GM12878 (cell line): ENCODE measurements around the gene IFITM5. TPM values are rescaled to one million over a fixed set of nuclear protein-coding genes. Genes with fewer than 3 reads are reported as not detected.
A peak's percentile ranks its signal among the peaks of the same experiment; 100 is the strongest.

Experiments used
- ATAC-seq: fragments of 200-7000 bp; cut with Tn5 transposase; 3 replicates; pipeline ENCODE4 v1.9.1; 2020; ENCODE audit warnings: mild to moderate bottlenecking, moderate library complexity
- BruUV-seq: library from RNA; stranded (reverse); fragments of 400-500 nt; replicated peaks from 2 replicates; lab custom pipeline; 2021; lab: Mats Ljungman, UMichigan
- CTCF ChIA-PET: fragments of 300-600 bp; sonication (Branson Sonifier 250); formaldehyde crosslinking; extraction: SDS; loops from one replicate; lab custom pipeline; 2021; ENCODE audit warnings: inconsistent platforms; lab: Yijun Ruan, JAX
- POLR2A ChIA-PET: fragments of 350-600 bp; formaldehyde crosslinking; extraction: SDS; loops from one replicate; lab custom pipeline; 2021; ENCODE audit warnings: inconsistent platforms; lab: Charles Lee
- RAD21 ChIA-PET: fragments of 300-600 bp; sonication (Branson Sonifier 250); formaldehyde crosslinking; loops from one replicate; lab custom pipeline; 2023; ENCODE audit warnings: antibody characterized with exemption; ENCODE audit not compliant: unreplicated experiment; lab: Charles Lee
- SMC1A ChIA-PET: fragments of 300-600 bp; sonication (Branson Sonifier 250); formaldehyde crosslinking; loops from one replicate; lab custom pipeline; 2023; ENCODE audit not compliant: unreplicated experiment, uncharacterized antibody; lab: Charles Lee
- DNase-seq: peaks from one replicate; pipeline ENCODE4 v3.0.0-alpha.2; 2011; ENCODE audit warnings: low read depth, low spot score
- FAIRE-seq: peaks from 3 replicates; lab custom pipeline; 2011; peaks lifted over from hg19 to GRCh38; lab: Jason Lieb, UNC
- H2AFZ ChIP-seq: 2 replicates; pipeline ENCODE4 v1.6.0; 2011; ENCODE audit warnings: low read depth, low read length, control low read depth; ENCODE audit not compliant: control insufficient read depth
- H3K27ac ChIP-seq: 2 replicates; pipeline ENCODE4 v1.5.1; 2011; ENCODE audit warnings: control low read depth; ENCODE audit not compliant: control insufficient read depth, insufficient read depth
- H3K27me3 ChIP-seq, 2 experiments: replicated peaks in 1 of 2; 2 replicates each; pipeline versions ENCODE4 v1.6.0 to v1.6.1; 2011; ENCODE audit warnings: low read length in 1 of 2; ENCODE audit not compliant: control insufficient read depth in 2 of 2, insufficient read depth in 2 of 2
- H3K36me3 ChIP-seq, 2 experiments: 2 replicates each; pipeline ENCODE4 v1.5.1; 2011; ENCODE audit warnings: low read length in 1 of 2; ENCODE audit not compliant: control insufficient read depth in 2 of 2, insufficient read depth in 2 of 2
- H3K4me1 ChIP-seq: 2 replicates; pipeline ENCODE4 v1.6.1; 2011; ENCODE audit warnings: mild to moderate bottlenecking, low read length, moderate library complexity, mixed read lengths; ENCODE audit not compliant: control insufficient read depth, insufficient read depth
- H3K4me2 ChIP-seq: 2 replicates; pipeline ENCODE4 v1.6.0; 2011; ENCODE audit warnings: control low read depth; ENCODE audit not compliant: control insufficient read depth, insufficient read depth
- H3K4me3 ChIP-seq: fragments of 200-600 bp; sonication (generic); 2 replicates; pipeline ENCODE4 v1.5.1; 2016
- H3K79me2 ChIP-seq: 2 replicates; pipeline ENCODE4 v1.6.0; 2011; ENCODE audit warnings: low read length; ENCODE audit not compliant: control insufficient read depth, insufficient read depth
- H3K9ac ChIP-seq: 2 replicates; pipeline ENCODE4 v1.8.0; 2011; ENCODE audit warnings: low read length, control low read depth, mixed read lengths; ENCODE audit not compliant: control insufficient read depth, insufficient read depth
- H3K9me3 ChIP-seq: replicated peaks from 3 replicates; pipeline ENCODE4 v1.5.1; 2011; ENCODE audit warnings: mild to moderate bottlenecking, low read length; ENCODE audit not compliant: control insufficient read depth, insufficient read depth
- H4K20me1 ChIP-seq: 2 replicates; pipeline ENCODE4 v1.6.0; 2011; ENCODE audit not compliant: control insufficient read depth, insufficient read depth
- BHLHE40 ChIP-seq, 2 experiments: fragments of 450-650 bp in 1 of 2; IDR thresholded peaks; 2 replicates each; pipeline ENCODE4 v1.6.1; 2011 to 2017; ENCODE audit warnings: low read depth in 2 of 2, borderline replicate concordance in 1 of 2, improper control_type of control experiment in 1 of 2, low read length in 1 of 2, mild to moderate bottlenecking in 1 of 2
- CHD2 ChIP-seq: IDR thresholded peaks from 2 replicates; pipeline ENCODE4 v1.6.1; 2011; ENCODE audit warnings: low read depth, low read length, improper control_type of control experiment, borderline replicate concordance
- GATAD2B ChIP-seq: fragments of 450-650 bp; conservative IDR thresholded peaks from 2 replicates; pipeline ENCODE4 v1.6.1; 2017; ENCODE audit warnings: low read depth, mild to moderate bottlenecking, moderate library complexity
- WGBS: methylation state at CpG from one replicate; pipeline ENCODE4 v1.1.6; 2016; ENCODE audit warnings: low lambda C conversion rate; ENCODE audit not compliant: insufficient replicate concordance, insufficient coverage; ENCODE audit errors: missing lambda C conversion rate; 5-methylcytosine and 5-hydroxymethylcytosine counted together
- in situ Hi-C: fragments of 300-500 bp; cut with MboI; formaldehyde crosslinking; loops from 9 replicates; pipeline ENCODE4 v1.14.3; 2018; ENCODE audit warnings: mixed read lengths
- intact Hi-C: fragments of 100-400 bp; cut with micrococcal nuclease; formaldehyde crosslinking; loops from one replicate; pipeline ENCODE4 v1.14.2; 2022; ENCODE audit not compliant: unreplicated experiment
- polyA plus RNA-seq, 11 experiments: library from polyadenylated mRNA; depleted of rRNA in 4 of 11; unstranded in 6 of 11; stranded (reverse) in 5 of 11; fragments of >200 nt; fragmentation: Nextera tagmentation in 4 of 11; fragmentation: Illumina TruSeq in 1 of 11; extraction: Ambion mirVana in 4 of 11; extraction: Trizol in 1 of 11; gene quantifications; 1 replicate in 1 of 11; 2 replicates in 10 of 11; pipeline versions ENCODE4 v1.2.1 to v1.2.3, GENCODE V29; 2011 to 2016; ENCODE audit warnings: inconsistent platforms in 2 of 11, missing spikeins in 2 of 11, low read depth in 1 of 11
- total RNA-seq, 4 experiments: library from RNA; depleted of rRNA in 3 of 4; stranded (reverse); fragments of >200 nt in 3 of 4; fragmentation: Illumina TruSeq in 1 of 4; extraction: Trizol in 1 of 4; gene quantifications; 2 replicates each; pipeline versions ENCODE4 v1.2.1 to v1.2.3, GENCODE V29; 2013 to 2021

IFITM5 gene
- total and polyA plus RNA-seq, 10 of the 15 experiments (the other 5 are each of a cell fraction or from before 2014, with no cell fraction given), result not detected

DNA sequence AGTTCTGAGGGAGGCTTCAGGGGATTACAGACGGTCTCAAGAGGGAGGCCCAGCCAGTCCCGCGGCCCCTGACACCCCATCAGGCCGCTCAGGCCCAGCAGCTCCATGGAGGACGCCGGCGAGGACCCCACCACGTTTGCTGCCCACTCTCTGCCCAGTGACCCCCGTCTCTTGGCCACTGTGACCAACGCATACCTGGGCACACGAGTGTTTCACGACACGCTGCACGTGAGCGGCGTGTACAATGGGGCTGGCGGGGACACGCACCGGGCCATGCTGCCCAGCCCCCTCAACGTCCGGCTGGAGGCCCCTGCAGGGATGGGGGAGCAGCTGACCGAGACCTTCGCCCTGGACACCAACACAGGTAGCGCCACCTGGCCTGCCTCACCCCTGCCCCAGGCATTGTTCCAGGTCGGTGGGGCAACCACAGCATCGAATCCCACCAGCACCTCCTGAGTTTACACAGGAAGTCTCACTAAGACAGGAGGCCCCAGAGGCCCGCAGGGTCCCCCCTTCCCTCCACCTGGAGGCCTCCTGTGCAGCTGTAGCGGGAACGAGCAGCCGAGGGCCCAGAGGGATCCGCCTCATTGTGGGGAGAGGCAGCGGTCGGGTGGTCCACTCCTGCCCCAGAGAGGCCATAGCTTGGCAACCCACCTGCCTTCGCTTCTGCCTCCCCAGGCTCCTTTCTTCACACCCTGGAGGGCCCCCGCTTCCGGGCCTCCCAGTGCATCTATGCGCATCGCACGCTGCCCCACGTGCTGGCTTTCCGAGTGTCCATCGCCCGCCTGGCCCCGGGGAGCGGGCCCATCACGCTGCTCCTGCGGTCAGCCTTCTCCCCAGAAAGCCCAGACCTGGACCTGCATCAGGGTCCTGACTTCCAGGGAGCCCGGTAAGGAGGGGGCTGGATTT is 9.4 kb downstream of the IFITM5 start:
- TF ChIP-seq GATAD2B (0 out of 2 replicates have a peak, but pooled peaks have one; percentile 20), CHD2 (no peak), BHLHE40 (IDR thresholded peaks at IDR 0.05; ENCODE audit: borderline replicate concordance in 1 of 2, low read depth in 2 of 2, low read length in 1 of 2) (peak; percentile 15 to 76; a peak in 2 of 4 replicates)
- ChIA-PET CTCF (interaction anchor here (1.7 to 1.8 kb wide), 3 partner anchors 15 to 39 kb away, joined by 3 to 9 read pairs (median 7); no protein-coding TSS in a partner anchor), POLR2A (interaction anchor here (0.6 to 3.5 kb wide), 4 partner anchors 22 to 40 kb away, joined by 3 to 10 read pairs (median 4); no protein-coding TSS in a partner anchor), RAD21 (interaction anchor here (1.0 to 1.4 kb wide), 3 partner anchors 21 to 83 kb away, joined by 3 to 4 read pairs (median 4); partner anchors contain the start of genes BET1L and RIC8A), SMC1A (interaction anchor here (0.6 to 1.2 kb wide), 2 partner anchors 18 to 39 kb away, joined by 3 to 4 read pairs; no protein-coding TSS in a partner anchor)
- intact Hi-C loops (no loop called here), in situ Hi-C loops (no loop called here)
- DNase-seq (no peak), FAIRE-seq (no peak), ATAC-seq (no peak; the same call in 1 of the 3 replicates)
- TSS peak; percentile 76 for BruUV-seq
- Histone ChIP-seq H3K9me3 (no peaks in the 10 kb centered on the region), H3K79me2 (no peaks in the 10 kb centered on the region), H3K4me1 (peaks cover 8% of the 10 kb centered on the region; the same call in 1 of the 2 replicates), H3K4me2 (peak overlapping the region; percentile 82), H2AFZ (no peak overlapping the region), H4K20me1 (no peaks in the 10 kb centered on the region), H3K27ac (no peak overlapping the region), H3K9ac (no peak overlapping the region), H3K27me3 (peaks cover 1 to 2% of the 10 kb centered on the region in 2 experiments; a peak in 3 of 4 replicates), H3K4me3 (peak overlapping the region; percentile 58), H3K36me3 (no peaks in the 10 kb centered on the region)
- WGBS, result 73% methylated on average over 36 of the region's 48 CpGs
